ENCODE measurements around the gene RABGAP1. TPM values are rescaled to one million over a fixed set of nuclear protein-coding genes. Genes with fewer than 3 reads are reported as not detected.

Gene RABGAP1
- total RNA-seq, 1 donor from 2014 or later: 62.0 TPM

DNA sequence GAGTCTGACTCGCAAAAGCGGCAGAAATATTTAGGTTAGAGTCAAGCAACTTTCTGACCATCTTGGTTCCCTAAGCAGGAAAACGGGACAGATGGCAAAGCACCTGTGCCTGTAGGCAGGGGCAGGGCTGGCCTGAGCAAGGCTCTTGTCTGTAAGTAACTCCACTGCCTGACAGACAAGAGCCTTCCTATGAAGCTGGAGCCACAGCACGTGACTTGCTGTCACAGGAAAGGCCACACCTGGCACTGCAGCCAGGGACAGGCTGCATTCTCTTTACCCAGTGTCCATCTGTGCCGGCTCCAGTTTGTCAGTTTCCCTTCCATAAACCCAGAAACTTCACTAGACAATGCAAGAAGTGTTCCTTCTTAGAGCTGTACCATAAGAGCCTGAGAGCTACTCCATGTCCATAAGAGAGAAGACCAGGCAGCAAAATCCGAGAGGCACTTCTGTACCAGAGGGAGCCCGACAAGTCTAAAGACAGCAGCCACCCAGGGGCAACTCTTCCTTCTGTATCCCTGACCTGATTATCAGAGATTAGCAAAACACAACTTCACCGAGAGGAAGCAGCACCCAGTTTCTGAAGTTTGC lies 170.7 kb downstream of the RABGAP1 start:
- TF ChIP-seq, protein P1, sequence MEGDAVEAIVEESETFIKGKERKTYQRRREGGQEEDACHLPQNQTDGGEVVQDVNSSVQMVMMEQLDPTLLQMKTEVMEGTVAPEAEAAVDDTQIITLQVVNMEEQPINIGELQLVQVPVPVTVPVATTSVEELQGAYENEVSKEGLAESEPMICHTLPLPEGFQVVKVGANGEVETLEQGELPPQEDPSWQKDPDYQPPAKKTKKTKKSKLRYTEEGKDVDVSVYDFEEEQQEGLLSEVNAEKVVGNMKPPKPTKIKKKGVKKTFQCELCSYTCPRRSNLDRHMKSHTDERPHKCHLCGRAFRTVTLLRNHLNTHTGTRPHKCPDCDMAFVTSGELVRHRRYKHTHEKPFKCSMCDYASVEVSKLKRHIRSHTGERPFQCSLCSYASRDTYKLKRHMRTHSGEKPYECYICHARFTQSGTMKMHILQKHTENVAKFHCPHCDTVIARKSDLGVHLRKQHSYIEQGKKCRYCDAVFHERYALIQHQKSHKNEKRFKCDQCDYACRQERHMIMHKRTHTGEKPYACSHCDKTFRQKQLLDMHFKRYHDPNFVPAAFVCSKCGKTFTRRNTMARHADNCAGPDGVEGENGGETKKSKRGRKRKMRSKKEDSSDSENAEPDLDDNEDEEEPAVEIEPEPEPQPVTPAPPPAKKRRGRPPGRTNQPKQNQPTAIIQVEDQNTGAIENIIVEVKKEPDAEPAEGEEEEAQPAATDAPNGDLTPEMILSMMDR (IDR thresholded peaks at IDR 0.05): no peak
- no peak overlapping the region for H3K27ac ChIP-seq
- H3K27me3 ChIP-seq (ENCODE audit: low read depth): no peaks in the 10 kb centered on the region
- no peaks in the 10 kb centered on the region for H3K9me3 ChIP-seq
- ATAC-seq (peak; percentile 46 to 62), DNase-seq (no peak)
- no peak overlapping the region for H3K4me3 ChIP-seq
- peaks cover 11% of the 10 kb centered on the region for H3K4me1 ChIP-seq
- peaks cover 46% of the 10 kb centered on the region for H3K36me3 ChIP-seq
- intact Hi-C loops (cut with DNase I): no loop called here

DNA sequence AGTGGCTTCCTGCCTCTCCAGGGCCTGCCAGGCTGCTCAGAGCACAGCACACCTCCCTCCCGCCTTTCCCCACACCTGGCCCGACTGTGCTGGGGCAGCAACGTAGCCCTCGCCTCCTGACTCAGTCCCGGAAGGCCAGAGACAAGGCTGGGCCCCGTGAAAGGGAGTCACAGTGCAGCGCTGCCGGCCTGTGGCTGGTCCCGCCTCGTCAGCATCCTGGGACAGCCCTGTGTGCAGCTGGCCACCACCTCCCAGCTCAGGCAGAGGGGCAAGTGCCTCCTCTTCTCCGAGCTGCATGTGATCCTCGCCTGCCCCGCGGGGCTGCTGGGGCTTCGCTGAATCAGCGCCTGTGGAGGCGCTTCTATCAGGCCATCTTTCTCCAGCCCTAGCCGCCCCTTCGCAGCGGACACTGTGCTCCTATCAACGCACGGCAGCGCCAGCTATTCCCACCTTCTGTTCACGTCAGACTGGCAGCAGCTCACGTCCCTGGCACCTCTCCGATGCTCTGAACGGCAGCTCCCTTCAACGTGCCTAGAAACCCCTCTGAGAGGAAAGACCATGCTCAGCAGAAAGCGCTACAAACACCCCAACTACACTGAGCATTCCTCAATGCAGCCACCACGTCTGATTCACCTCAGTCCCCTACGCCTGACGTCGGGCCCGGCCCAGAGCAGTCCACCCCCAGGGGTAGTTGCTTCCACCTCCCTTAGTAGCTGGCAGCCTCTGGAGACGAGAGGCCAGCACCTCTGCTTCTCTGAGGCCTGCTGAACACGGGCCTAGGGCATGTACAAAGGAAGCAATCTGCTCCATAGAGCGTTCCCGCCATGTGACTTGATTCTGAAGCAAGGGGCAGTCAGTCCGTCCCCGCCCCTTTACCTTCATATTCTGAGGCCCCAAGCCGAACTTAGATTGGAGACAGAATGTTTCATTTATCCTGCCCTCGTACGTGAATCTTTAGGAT lies 171.5 kb downstream of the RABGAP1 start:
- ATAC-seq: peak; percentile 39 to 54
- no peak for DNase-seq
- Histone ChIP-seq H3K27me3 (ENCODE audit: low read depth) (no peaks in the 10 kb centered on the region), H3K9me3 (no peaks in the 10 kb centered on the region), H3K36me3 (peaks cover 40% of the 10 kb centered on the region), H3K4me1 (peaks cover 11% of the 10 kb centered on the region), H3K4me3 (no peak overlapping the region), H3K27ac (no peak overlapping the region)
- TF ChIP-seq, protein P1 (IDR thresholded peaks at IDR 0.05): no peak
- intact Hi-C loops (cut with DNase I): no loop called here

DNA sequence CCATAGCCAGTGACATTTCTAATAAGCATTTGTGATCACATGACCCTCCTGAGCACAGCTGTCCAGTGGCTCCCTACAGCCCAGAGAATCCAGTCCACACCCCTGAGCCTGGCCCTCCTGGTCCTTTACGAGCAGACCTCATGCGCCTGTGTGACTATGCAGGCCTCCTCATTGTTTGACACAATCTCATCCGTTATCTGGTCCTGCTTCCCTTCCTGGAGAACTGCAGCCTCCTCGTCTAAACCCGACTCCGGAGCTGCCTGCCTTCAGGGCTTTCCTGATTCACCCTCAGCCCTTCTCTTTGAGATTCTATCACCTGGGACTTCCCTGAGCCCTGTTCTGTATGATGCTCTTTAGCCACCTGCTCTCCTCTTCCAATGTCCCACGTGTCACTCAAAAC lies 172.4 kb downstream of the RABGAP1 start:
- H3K4me3 ChIP-seq: no peak overlapping the region
- peaks cover 31% of the 10 kb centered on the region for H3K36me3 ChIP-seq

DNA sequence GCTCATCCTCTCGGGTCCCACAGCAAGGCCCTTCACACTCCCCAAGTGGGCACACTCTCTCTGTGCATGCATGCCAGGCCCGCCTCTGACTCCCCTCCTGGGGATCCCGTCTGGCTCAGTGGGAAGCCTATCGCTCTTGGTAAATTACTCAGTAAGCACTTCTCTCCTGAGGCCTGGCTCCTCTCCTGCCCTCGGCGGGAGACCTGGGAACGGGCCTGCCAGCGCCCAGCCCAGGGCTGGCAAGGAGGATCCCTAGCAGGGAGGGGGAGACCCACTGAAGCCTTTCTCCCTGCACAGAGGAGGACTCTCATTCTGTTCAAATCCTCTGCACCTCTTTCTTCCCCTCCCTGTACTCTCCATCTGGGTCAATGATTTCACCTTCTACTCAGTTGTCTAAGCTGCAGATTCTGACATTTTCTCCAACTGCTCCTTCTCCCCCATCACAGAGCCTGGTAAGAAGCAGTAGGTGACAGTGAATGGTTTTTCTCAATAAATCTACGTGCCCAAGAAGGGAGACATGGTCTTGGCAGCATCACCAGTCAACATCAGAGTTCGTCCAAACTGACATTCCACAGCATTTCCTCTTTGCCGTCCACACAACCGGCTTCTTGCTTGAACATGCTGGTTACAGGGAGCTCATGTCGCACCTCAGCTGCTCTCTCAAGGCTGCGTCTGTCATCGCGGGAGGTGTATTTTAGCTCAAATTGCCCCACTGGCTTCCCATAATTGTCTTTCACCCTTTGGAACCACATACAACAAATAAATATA lies 174.5 kb downstream of the RABGAP1 start:
- intact Hi-C loops (cut with DNase I): no loop called here
- Histone ChIP-seq H3K9me3 (no peaks in the 10 kb centered on the region), H3K27me3 (ENCODE audit: low read depth) (no peaks in the 10 kb centered on the region), H3K4me3 (no peak overlapping the region), H3K36me3 (peaks cover 9% of the 10 kb centered on the region), H3K4me1 (peaks cover 11% of the 10 kb centered on the region), H3K27ac (no peak overlapping the region)
- no peak for ATAC-seq
- TF ChIP-seq, protein P1 (IDR thresholded peaks at IDR 0.05): no peak
- no peak for DNase-seq

More for the DNA sequence above, 172.4 kb downstream of the RABGAP1 start:
- Histone ChIP-seq H3K9me3 (no peaks in the 10 kb centered on the region), H3K27me3 (ENCODE audit: low read depth) (no peaks in the 10 kb centered on the region), H3K4me1 (peaks cover 11% of the 10 kb centered on the region), H3K27ac (no peak overlapping the region)
- ATAC-seq: no peak
- DNase-seq: no peak
- intact Hi-C loops (cut with DNase I): no loop called here
- TF ChIP-seq, protein P1 (IDR thresholded peaks at IDR 0.05): no peak

DNA sequence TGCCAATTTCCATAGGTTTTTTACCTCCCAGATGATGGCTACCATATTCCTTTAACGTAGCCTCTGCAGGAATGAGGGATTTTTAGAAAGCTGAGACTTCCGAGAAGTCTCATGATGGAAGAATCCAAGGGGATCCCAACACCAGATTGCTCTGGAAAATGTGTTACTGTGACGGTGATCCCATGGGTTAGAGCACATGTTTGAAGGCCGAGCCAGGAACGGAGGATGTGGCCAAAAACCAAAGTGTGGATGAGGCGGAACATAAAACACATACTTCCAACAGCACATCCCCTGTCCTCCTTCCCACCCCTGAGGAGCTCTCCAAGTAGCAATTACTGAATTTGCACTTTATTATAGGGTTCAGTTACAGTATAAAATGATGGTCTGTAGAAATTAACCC lies 175.2 kb downstream of the RABGAP1 start:
- intact Hi-C loops (cut with DNase I): no loop called here
- no peak for ATAC-seq
- Histone ChIP-seq H3K9me3 (no peaks in the 10 kb centered on the region), H3K27ac (no peak overlapping the region), H3K4me3 (no peak overlapping the region), H3K36me3 (peaks cover 6% of the 10 kb centered on the region), H3K27me3 (ENCODE audit: low read depth) (no peaks in the 10 kb centered on the region), H3K4me1 (peaks cover 11% of the 10 kb centered on the region)
- TF ChIP-seq, protein P1 (IDR thresholded peaks at IDR 0.05): no peak
- DNase-seq: no peak
